Ecto neural progenitor cell (in vitro differentiated cells): ENCODE measurements around the gene AAR2.
A peak's percentile ranks its signal among the peaks of the same experiment; 100 is the strongest.

Experiments
- DNase-seq: peaks from one replicate; pipeline ENCODE4 v3.0.0-alpha.2; 2018; ENCODE audit warnings: low spot score

AAR2 gene

DNA sequence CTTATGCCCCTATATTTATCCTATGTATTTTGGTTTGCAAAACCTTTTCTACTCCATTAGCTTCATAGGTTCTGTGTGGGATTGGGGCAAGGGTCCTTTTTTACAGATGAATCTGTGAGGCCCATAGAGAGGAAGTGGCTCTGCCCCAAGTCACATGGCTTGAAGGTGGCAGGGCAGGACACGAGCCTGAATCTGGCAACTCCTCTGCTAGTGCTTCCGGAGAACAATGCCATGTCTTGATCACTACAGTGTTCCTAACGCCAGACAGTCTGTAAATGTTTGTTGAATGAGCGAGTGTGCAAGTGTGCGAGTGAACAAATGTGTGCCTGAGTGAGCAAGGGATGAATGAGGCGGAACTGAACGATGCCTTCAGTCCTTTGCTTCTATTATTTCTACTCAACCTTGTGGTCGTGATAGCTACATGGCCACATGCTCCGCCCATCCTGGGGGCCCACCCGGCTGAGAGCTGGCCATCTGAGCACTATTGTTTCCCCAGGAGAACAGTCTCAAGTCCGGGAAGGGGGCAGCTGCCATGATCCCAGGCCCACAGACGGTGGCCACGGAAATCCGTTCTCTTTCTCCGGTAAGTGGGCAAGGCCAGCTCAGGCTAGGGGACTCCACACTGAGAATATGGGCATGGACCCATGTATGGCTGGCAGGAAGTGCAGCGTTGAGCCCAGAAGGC lies 17.8 kb upstream of the AAR2 start:
- no peak for DNase-seq

- no peak for DNase-seq
Measured at GRCh38 chr20:36219671-36220220, 16.5 kb upstream of the AAR2 start.

DNA sequence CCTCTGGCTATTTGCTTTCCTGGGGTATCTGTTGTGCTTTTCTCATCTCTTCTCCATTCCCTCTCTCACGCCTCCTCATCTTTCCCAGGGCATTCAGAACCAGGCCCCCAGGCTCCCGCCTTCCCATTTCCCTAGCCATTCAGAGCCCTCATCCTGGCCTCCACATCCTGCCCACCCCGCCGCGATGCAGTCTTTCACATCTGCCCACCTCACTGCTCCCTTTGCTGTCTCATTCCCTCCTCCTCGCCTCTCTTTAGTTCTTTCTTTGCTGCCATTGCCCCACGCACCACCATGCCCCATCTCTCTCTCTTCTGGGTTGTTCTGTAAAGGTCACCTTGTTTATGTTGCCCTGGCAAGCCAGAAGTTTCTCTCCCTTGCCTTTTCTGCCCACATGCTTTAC lies 10.6 kb upstream of the AAR2 start:
- DNase-seq, result no peak

DNA sequence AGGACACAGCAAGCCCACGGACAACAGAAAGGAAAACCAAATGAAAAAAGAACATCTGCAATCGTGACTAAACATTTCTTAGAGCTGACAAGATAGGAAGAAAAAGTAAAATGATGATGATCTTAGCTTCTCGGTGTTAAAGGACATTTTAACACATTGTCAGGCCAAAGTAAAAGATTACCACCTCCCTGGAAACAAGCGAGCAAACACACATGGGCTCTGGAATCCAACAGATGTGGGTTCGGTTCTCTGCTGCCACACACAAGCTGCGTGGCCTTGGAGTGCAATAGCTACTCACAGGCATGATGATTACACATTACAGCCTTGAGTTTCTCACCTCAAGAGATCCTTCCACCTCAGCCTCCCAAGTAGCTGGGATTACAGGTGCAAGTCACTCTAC lies 7.5 kb upstream of the AAR2 start:
- DNase-seq, result no peak

DNA sequence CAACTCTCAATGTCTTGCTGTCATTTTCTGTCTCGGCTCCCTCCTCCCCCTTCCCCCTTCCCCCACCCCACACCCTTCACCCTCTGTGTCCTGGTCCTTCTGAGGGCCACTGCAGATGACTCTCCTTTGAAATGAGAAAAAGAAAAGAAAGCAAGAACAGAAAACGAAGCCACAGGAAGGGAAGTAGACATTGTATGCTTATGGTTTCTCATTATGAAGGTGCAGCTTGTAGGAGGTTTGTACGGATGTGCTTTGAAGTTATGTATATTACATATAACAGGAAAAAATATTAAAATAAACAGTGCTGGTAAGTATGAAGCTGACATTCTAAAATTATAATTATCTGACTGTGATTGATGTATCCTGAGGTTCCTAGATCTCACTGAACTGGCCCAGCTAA lies 6.3 kb upstream of the AAR2 start:
- DNase-seq, result no peak

- no peak for DNase-seq
Measured at GRCh38 chr20:36231331-36231730, 4.9 kb upstream of the AAR2 start.

- no peak for DNase-seq
Measured at GRCh38 chr20:36234771-36235320, 1.4 kb upstream of the AAR2 start.

GRCh38 chr20:36236786-36237121 lies 476 bp downstream of the AAR2 start:
- DNase-seq, result no peak

GRCh38 chr20:36237477-36237876 lies 1.2 kb downstream of the AAR2 start:
- no peak for DNase-seq

DNA sequence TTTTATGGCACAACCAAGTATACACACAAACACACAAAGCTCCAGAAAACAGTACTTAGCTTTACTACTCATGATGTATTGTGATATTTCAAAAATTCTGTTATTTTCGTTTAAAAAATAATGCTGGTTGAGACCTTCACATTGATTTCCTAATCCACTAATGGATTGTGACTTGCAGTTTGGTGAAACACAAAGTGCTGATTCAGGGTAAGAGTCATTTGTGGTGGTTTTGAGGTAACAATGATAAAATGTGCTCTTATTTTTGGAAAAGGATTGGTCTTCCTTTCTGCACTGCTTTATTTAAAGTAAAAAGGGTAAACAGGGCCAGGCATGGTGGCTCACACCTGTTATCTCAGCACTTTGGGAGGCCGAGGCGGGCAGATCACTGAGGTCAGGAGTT lies 1.9 kb downstream of the AAR2 start:
- no peak for DNase-seq

DNA sequence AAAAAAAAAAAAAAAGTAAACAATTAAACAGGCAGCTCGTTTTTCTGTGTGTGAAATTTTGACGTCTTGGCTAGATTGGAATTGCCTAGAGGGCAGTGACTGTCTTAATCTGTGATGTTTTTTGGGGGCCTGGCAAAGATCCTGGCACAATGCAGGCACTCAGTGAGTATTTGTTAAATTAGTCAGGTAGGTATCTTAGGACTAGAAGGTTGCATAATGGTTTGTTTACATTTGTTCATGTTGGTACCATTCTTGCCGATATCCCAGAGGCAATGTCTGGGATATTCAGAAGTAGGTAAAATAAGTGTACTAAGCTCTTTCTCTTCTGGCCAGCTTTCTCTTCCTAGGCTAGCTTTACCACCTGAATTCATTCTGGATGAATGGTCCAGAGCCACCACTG lies 2.5 kb downstream of the AAR2 start:
- no peak for DNase-seq

DNA sequence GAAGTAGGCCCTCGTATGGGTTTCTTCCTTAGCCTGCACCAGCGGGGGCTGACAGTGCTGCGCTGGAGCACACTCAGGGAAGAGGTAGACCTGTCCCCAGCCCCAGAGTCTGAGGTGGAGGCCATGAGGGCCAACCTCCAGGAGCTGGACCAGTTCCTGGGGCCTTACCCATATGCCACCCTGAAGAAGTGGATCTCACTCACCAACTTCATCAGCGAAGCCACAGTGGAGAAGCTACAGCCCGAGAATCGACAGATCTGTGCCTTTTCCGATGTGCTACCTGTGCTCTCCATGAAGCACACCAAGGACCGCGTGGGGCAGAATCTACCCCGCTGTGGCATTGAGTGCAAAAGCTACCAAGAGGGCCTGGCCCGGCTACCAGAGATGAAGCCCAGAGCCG lies 3.8 kb downstream of the AAR2 start:
- no peak for DNase-seq

DNA sequence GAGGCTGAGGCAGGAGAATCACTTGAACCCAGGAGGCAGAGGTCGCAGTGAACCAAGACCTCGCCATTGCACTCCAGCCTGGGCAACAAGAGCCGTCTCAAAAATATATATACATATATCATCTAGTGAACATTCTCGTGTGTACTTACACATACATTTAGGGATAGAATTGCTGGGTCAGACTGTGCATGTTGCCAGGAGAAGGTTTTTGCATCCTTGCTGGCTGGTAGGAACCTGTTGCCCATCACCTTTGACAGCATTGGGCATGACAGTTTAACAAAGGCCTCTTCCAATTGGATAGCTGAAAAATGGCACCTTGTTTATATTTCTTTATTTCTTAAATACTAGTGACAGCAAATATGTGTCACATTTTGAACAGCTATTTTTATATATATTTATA lies 5.4 kb downstream of the AAR2 start:
- no peak for DNase-seq

- no peak for DNase-seq
Measured at GRCh38 chr20:36243726-36244125, 7.4 kb downstream of the AAR2 start.

GRCh38 chr20:36246401-36246800 lies 10.1 kb downstream of the AAR2 start:
- no peak for DNase-seq

- DNase-seq, result no peak
Measured at GRCh38 chr20:36248836-36249235, 12.6 kb downstream of the AAR2 start.

GRCh38 chr20:36249450-36249849 lies 13.2 kb downstream of the AAR2 start:
- DNase-seq, result no peak

DNA sequence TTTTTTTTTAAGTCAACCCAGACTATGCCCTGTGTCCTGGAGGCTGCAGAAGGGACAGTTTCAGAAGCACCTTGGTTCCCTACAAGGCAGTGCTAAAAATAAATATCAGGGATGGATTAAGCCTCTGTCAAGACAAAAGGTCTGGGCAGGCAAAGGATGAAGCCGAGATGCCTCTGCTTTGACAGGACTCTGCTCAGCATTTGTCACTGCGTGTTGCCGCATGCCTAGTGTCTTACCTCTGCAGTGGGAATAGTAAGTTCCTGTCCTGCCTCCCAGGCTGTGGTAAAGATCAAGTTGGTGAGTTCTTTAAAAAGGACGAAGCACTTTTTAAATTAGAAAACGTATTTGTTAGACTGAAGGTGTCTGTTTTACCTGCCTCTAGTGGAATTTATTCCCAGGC lies 15.1 kb downstream of the AAR2 start:
- no peak for DNase-seq

DNA sequence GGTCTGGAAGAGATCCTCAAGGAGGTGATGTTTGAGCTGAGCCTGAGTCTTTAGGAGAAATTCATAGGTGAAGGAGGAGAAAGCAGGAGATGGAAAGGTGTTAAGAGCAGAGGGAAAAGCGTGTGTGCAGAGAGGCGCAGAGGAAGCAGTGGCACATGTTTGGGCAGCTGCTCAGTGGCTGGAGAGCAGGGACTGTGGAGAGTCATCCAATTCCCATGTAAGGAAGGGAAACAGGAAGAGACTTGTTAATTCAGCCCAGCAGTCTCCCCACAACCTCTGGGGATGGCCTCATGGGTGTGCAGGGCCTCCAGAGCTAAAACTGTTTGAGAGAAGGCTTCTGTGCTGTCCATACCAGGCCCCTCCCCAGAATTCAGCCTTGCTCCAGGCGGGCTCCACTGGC lies 16.2 kb downstream of the AAR2 start:
- no peak for DNase-seq

DNA sequence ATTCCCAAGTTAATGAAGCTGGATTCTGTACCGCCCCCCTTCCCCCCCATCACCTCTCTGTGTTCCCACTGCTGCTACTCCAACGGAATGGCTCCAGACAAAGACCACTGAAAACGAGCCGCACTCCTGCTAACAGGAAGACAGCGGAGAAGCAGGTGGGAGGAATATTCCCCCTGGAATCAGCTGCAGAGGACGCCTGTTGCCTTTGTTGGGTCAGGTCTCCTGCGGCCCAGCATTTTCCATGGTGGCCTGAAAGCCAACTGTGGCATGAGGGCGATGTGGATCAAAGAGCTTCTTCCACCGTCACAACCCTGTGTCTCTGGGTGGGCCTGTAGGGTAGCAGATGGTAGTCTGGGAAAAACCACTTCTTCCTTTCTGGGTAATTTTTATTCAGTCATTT lies 16.8 kb downstream of the AAR2 start:
- DNase-seq, result no peak

DNA sequence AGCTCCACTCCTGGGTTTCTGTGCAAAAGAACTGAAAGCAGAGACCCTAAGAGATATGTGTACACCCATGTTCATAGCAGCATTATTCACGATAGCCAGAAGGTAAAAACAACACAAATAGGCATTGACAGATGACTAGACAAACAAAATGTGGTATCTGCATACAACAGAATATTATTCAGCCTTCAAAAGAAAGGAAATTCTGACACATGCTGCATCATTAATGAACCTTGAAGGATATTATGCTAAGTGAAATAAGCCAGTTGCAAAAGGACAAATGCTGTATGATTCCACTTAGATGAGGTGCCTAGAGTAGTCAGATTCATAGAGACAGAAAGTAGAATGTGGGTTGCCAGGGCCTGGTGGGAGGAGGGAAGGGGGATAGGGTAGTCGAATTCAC lies 17.8 kb downstream of the AAR2 start:
- DNase-seq, result no peak

- no peak for DNase-seq
Measured at GRCh38 chr20:36255445-36255844, 19.2 kb downstream of the AAR2 start.

GRCh38 chr20:36259177-36260061 lies 23.1 kb downstream of the AAR2 start:
- peak; percentile 42 for DNase-seq
